Activated CD4-positive, alpha-beta T cell treated with anti-CD3 and anti-CD28 coated beads, Interleukin-2, Interleukin-4, amounts not matched to agents 100 ng/mL and 50 ng/mL, durations not matched to agents 16 hours and 8 hours (primary cell): ENCODE data around the gene DDN.

ENCODE experiments used
- DNase-seq: peaks from one replicate; pipeline ENCODE4 v3.0.0-alpha.2; 2020; ENCODE audit warnings: low spot score

The DDN gene

DNA sequence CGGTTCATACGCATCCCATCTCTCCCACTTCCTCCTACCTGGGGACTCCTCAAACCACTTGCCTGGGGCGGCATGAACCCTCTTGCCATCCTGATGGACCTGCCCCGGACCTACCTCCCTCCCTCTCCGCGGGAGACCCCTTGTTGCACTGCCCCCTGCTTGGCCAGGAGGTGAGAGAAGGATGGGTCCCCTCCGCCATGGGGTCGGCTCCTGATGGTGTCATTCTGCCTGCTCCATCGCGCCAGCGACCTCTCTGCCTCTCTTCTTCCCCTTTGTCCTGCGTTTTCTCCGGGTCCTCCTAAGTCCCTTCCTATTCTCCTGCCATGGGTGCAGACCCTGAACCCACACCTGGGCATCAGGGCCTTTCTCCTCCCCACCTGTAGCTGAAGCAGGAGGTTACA, 17.4 kb downstream of the DDN start:
- no peak for DNase-seq

DNA sequence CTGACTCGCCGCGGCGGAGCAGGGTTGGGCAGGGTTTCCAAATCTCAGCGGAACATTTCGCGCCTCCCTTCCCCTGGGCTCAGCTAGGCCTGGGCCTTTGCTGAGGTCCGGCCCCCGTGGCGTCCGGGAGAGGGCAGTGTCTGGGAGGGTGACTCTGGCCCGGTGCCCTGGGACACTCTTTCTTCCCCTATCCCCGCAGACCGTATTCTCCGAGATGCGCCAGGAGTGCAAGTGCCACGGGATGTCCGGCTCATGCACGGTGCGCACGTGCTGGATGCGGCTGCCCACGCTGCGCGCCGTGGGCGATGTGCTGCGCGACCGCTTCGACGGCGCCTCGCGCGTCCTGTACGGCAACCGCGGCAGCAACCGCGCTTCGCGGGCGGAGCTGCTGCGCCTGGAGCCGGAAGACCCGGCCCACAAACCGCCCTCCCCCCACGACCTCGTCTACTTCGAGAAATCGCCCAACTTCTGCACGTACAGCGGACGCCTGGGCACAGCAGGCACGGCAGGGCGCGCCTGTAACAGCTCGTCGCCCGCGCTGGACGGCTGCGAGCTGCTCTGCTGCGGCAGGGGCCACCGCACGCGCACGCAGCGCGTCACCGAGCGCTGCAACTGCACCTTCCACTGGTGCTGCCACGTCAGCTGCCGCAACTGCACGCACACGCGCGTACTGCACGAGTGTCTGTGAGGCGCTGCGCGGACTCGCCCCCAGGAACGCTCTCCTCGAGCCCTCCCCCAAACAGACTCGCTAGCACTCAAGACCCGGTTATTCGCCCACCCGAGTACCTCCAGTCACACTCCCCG, 18.0 kb downstream of the DDN start:
- no peak for DNase-seq

DNA sequence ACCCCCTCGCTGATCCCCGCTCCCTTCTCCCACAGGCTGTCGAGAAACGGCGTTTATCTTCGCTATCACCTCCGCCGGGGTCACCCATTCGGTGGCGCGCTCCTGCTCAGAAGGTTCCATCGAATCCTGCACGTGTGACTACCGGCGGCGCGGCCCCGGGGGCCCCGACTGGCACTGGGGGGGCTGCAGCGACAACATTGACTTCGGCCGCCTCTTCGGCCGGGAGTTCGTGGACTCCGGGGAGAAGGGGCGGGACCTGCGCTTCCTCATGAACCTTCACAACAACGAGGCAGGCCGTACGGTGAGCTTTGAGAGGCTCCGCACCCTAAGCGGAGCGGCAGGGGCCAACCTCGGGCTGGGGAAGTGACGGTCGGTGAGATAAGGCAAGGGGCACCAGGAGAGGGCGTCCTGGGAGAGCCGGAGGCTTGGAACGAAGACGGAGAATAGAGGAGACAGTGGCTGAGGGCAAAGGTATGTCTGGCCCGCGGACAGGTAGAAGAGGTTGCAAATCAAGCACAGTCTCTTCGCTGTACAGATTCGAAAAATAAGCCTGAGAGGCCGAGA, 18.7 kb downstream of the DDN start:
- no peak for DNase-seq

DNA sequence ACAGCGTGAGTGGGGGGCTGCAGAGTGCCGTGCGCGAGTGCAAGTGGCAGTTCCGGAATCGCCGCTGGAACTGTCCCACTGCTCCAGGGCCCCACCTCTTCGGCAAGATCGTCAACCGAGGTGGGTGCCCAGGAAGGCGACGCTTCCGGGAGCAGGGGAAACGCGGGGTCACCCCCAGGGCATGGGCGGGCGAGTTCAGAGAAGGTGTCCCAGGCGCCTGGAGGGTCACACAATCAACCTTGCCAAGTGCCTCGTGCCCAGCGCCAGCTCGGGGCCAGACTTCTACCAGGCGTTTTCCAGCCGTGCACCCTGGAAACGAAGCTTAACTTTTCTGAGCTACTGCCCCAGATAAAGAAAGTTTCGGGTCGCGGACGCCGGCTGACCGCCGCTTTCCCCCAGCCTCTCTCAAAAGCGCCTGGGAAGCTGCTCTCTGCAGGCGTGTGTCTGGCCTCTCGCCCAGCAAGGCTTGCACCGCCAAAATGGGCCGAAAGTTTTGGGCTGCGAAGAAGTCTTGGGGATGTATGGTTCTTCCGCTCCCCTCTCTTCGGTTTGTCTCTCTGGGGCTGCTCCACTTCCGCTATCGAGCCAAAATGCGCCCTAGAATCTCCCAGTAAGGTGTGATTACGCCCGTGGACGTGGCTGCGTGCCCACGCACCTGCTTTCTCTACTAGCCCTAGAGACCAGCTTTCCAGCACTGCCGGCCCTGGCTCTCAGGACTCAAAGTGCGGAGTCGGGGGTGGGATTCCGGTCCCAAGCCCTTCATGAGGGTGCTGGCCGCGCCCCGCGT, 19.4 kb downstream of the DDN start:
- no peak for DNase-seq

DNA sequence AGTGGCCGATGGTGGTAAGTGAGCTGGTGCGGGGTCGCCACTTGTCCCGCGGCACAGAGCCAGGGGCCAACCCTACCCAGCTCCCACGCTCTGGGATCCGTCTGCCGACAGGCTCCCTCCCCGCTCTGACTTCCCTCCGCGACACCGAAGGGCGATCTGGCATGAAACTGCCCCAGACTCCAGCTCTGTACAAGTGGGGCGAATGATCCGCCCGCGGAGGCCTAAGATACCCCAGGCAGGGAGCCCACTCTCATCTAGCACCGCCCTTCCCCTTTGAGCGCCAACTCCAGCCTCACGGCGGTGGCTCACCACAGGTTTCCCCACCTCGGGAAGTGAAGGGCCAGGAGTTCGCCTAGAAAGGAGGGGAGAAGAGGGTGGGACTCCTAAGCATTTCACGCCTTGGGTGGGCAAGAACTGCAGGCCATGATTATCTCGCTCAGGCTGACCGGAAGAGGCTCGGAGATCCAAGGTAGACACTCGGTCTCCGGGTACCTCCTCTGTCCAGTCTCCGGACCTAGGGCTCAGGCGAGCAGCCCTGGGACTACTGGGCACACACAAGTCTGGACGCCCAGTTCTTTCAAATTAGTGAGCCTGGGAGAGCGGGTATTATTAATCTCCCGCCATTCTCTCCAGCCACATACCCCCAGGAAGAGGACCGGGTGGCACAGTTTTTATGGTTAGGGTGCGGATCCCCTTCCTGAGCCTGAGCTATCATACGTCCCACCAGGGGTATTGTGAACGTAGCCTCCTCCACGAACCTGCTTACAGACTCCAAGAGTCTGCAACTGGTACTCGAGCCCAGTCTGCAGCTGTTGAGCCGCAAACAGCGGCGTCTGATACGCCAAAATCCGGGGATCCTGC, 20.2 kb downstream of the DDN start:
- DNase-seq = no peak

DNA sequence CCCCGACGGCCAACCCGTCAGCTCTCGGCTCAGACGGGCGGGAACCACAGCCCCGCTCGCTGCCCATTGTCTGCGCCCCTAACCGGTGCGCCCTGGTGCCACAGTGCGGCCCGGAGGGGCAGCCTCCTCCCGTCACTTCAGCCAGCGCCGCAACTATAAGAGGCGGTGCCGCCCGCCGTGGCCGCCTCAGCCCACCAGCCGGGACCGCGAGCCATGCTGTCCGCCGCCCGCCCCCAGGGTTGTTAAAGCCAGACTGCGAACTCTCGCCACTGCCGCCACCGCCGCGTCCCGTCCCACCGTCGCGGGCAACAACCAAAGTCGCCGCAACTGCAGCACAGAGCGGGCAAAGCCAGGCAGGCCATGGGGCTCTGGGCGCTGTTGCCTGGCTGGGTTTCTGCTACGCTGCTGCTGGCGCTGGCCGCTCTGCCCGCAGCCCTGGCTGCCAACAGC, 20.9 kb downstream of the DDN start, which contains the start of gene WNT1:
WNT1 (plus strand) TSS at position 32 of the 450 bp plus-strand sequence; CDS start at position 361, 329 bp downstream.
- DNase-seq = no peak

DNA sequence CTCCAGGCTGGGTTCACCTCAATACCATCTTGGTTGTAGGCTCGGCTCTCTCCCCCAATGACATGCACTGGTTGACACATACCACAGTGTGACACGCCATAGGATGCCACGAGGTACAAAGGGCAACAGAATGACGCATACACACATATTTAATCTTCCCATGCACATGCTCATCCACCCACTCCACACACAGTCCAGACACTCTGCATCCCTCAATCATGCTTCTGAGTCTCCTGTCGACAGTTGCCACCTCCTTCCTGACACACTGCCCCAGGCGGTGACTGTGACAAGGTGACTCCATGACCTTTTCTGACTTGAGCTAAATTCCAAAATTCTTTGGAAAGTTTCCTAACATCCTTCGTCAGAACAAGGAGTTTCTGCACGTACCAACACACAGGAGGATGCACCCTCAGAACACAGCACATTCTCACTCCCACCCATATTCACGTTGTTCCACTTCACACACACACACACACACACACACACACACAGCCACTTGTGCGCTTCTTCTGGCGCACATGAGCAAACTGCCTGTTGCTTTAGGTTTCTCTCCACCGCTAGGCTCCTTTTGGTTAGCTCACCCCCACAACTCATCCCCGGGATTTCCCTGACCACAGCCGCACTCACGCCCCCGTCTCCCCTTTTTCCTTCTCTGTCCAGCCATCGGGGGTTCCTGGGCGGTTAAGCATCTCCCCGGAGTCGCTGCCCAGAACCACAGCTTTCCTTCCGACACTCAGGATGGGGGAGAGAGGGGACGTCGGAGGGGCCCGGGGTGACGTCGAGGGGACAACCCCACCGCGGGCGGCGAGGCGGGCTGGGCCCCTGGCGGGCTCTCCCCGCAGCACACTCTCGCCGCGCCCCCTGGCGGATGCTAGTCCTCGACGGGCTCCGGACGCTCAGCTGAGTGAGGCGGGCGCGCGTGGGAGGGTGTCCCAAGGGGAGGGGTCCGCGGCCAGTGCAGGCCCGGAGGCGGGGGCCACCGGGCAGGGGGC, 21.6 kb downstream of the DDN start:
- peak; percentile 75 for DNase-seq

DNA sequence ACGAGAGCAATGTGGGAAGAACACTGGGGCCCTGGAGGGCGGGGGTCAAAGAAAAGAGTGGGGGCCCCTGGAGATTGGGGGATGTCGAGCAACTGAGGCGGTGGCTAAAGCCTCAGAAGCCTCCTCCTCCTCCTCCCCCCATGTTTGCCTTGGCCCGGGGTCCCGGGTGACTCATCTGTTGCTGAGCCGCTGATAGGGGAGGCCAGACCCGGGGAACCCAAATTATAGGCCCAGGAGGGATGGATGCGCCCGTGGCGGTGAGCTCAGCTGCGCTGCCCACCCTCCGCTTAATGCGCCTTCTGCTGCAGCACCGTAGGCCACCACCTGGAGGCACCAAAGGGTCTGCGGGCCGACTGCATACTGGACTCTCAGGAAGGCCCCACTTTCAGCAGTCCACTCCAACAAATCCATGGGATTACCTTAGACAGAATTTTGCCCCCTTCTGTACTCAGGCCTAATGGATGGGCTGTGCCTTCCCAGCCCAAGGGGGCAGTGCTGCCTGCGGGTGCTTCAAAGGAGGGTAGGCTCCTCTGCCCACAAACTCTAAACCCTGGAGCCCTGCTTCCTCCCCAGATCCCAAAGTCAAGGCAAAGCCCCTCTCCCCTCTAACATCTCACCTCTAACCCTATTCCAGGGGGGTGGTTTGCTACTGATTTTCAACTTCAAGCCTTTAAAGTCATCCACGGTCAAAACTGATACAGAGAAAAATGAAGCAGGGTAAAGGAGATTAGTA, 25.1 kb downstream of the DDN start:
- no peak for DNase-seq

DNA sequence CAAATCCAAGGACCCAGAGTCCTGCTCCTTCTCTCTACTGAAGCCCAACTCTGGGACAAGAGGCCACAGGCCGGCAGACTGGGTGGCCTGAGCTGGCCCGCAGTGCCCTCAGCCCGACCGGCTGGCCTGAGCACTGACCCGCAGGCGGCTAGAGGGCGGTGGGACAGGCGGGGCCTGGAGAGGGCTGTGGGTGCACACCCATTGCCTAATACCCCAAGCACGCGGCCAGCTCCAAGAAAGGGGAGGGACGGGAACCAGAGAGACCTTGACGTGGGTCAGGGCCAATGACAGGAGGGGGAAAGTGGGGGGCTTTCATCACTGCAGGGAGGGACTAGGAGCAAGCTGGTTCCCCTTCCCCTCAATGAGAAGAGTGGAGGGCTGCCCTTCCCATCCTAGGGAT, 25.6 kb downstream of the DDN start:
- DNase-seq = no peak

DNA sequence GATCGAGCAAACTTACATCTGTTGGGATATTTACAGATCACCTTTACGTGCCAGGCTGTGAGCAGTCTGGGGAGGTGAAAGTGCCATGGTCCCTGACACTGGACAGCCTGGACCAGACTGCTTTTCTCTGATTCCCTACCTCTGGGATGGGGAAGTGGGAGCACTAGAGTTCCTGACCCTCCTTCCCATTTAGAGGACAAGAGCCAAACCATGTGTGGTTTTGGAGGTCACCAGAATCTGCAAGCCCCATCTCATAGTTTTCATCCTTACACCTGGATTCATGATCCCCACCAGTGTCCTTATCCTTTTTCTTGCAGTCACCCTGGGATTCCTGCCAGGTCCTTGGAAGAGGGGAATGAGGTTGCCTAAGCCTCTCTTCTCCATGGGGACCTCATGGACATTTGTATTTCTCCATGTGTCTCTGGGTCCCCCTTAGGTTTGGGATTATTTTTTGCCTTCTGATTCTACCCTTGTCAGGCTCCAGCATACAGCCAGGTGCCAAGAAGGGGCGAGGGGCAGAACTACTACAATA, 26.2 kb downstream of the DDN start:
- DNase-seq = no peak

DNA sequence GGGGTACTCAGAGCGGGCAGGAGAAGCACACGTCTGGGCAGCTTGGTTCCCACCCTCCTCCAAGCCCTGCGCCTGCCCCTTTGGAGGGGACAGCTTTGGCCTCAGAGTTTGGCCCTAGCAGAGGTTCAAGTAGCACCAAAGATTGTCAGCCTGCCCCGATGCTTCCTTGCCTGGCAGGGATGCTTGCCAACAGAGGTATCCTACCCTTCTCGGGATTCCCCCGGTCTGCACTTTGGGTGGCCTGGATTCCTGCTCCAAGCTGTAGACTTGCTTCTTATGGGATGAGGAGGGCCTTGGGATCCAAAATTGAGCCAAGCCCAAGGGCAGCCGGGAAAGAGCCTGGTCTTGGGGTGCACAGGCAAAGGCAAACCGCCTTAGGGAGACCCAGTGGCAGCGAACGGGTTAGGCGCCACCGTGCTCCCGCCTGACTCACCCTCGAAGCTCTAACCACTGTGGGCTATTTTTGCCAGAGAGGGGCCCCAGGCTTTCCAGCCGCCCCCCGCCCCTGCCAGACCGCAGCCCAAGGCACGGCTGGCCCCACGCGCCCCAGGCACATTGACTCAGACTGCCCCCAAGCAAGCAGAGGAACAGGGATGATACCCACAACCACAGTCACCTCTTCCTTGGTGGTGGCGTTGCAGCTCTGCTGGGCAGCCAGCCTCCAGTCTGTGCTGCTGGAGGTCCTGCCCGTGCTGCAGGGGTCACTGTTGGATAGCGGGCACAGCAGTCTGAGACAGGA, 26.8 kb downstream of the DDN start:
- peak; percentile 25 for DNase-seq

DNA sequence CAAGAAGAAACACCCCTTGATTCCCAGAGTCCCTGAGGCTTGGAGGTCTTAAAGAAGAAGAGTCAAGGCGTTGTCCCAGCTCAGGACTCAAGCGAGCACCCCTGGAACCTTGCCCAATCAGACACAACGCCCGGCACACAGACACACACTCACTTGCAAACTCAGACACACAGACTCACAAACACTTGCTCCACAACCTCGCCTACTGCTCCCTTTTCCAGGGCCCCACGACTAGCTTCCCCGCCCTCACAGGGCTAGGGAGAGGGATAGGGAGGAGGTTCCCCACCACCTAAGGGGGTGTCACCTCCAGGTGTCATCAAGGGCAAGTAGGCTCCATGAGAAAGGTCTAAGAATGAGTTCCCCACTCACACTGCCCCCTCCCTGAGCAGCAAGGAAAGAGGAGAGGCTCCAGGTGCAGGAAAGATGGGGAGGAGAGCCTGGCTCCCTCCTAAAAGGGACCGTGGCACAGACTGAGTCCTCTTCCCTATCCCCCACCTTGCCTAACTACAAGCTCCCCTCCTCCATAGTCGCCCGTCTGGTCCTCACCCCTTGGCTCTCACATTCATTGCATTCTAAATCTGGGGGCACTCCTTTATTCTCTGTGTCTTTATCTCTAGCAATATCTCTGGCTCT, 28.4 kb downstream of the DDN start:
- DNase-seq = no peak

DNA sequence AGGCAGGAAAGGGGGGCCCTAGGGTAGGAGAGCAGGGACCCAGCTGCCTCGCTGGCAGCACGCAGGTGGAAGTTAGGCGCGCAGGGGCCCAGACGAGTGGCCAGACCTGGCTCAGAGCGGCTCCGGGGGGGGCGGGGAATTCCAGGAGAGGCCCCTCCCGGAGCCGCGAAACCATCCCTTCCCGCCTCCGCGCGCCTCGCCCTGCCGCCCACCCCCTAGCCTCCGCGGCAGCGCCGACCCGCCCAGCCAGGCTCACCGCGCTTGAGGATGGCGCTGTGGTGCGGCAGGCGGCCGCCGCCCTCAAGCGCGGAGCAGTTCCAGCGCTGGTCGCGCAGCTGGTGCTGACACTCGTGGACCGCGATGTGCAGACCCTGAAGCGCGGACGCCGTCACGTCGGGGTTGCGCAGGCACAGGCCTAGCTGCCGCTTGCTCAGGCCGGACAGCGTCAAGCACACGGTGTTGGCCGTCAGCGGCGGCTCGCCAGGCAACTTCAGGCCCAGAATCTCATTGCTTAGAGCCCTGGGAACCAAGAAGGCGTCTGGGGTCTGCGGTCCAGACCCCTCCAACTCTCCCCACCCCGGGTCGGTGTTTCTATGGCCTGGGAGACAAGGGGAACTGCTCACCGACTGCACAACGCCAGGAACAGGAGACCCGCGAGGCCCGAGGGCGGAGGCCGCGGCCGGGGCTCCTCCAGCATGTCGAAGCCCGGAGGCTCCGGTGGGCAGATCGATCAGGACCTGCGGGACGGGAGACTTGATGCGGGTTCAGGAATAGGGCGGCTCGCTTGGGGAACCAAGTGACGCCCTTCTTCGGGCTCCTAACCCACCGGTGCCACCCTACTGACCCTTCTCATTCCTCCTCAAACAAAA, 29.1 kb downstream of the DDN start:
- DNase-seq = no peak

DNA sequence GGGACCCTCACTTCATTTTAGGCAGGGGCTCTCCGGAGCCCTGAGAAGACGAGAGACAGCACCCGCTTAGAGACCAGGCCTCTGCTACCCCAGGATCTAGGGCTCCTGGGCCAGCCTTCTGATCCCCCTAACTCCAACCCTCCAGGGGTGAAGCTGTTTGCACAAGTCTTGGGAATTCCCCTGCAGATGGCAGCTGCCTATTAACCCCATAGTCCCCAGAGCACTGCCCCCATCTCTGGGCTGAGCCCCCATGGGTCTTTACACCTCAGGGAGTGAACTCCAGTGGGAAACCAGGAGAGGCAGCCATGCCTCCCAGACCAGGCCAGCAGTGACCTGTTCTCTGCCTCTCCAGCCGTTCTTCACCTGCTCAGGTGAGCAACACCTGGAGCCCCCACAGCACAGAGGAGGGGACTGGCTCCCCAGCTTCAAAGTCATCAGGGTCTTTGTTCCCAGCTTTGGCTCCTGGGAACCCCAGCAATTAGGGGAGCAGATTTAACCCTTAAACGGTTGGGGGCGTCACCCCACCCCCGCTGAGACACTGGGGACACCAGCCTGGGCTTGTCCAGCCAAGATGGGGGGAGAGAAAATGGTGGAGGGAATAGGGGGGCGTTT, 29.9 kb downstream of the DDN start:
- no peak for DNase-seq

DNA sequence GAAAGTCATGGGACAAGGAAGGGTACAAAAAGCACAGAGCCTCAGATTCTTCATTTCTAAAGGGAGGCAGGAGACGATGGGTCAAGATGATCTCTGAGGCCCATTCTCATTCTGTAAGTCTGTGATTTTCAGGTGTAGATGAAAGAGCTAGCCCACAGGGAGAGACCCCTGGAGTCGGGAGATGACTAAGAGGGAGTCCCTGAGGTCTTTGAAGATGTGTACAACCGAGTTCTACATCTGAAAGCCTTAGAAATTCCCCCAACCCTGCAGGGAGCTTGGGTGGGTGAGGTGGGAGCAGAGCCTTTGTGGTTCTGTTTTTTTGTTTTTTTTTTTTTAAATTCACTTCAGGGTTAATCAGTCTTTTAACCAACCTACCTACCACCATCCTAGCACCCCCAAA, 30.7 kb downstream of the DDN start:
- DNase-seq = no peak

DNA sequence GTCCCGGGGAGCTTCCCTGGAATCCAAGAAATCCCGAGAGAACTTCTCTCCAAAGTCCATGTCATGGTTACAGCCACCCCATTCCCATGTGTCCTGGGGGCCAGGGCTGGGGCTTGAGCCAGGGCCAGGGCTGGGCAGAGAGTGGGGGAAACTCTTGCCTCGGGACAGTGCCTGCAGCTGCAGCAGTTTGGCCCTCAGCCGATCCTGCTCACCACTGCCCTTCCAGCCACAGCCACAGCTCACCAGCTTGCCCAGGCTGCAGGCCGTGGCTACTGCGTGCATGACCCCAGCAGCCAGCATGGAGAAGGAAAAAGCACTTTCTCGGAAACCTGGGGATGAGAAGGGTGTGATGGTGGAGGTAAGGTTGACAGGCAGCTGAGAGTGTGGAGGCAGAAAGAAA, 31.2 kb downstream of the DDN start:
- DNase-seq = no peak
